ENCODE results near the gene PPARD. TPM values are rescaled to one million over a fixed set of nuclear protein-coding genes. Genes with fewer than 3 reads are reported as not detected.

Gene PPARD
- total and polyA plus RNA-seq, 2 of the 13 experiments (the other 11 are each of a cell fraction or from before 2014, with no cell fraction given) = 6.1 to 13.3 TPM

DNA sequence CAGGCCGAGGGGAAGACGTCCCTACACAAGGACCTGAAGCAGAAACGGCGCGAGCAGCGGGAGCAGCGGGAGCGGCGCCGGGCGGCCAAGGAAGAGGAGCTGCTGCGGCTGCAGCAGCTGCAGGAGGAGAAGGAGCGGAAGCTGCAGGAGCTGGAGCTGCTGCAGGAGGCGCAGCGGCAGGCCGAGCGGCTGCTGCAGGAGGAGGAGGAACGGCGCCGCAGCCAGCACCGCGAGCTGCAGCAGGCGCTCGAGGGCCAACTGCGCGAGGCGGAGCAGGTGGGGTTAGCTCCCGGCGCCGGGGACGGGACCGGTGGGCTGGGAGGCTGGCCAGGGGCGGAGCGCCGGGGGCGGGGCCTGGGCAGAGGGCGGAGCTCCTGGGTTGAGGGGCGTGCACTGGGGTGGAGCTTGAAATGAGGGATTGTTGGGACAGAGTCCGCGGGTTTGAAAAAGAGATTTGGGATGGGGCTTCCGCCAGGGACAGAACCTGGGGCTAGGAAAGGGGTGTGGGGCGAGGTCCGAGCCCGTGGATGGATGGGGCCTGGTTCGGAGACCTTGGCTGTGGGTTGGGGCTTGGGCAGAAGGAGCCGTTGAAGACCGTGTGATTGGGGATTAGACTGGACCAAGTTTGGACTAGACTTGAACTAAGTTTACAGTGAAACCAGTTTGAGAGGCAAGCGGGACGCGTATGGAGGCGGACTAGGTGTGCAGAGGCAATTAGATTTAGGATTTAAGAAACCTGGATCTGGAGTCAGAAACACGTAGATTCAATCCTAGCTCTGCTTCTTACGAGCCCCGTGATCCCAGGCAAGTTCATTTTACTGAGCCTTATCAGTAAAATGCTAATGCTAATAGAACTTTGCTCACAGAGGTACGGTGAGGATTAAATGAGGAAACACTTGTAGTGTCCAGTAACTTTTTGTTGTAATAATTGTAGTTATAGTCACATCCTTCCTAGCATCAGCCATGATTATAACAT, 23.9 kb upstream of the PPARD start (continued):
- no peak for TF ChIP-seq TCF7L2 (IDR thresholded peaks at IDR 0.05; ENCODE audit: low read depth, low read length)
- TF ChIP-seq NFE2L1 (CRISPR knock-in tag; IDR thresholded peaks at IDR 0.05; ENCODE audit: borderline replicate concordance) = no peak
- TF ChIP-seq ZMYM4 (CRISPR knock-in tag; IDR thresholded peaks at IDR 0.05) = peak; percentile 80
- no peak for TF ChIP-seq CC2D1A (CRISPR knock-in tag; IDR thresholded peaks at IDR 0.05)
- TF ChIP-seq CCDC6 (CRISPR knock-in tag; IDR thresholded peaks at IDR 0.05) = no peak
- TF ChIP-seq SMAD1 (CRISPR knock-in tag; IDR thresholded peaks at IDR 0.05; ENCODE audit: borderline replicate concordance, low read depth) = peak; percentile 89; the same call in 1 of the 2 replicates
- TF ChIP-seq RCOR2 (CRISPR knock-in tag; IDR thresholded peaks at IDR 0.05) = no peak
- TF ChIP-seq ZNF547 (CRISPR knock-in tag; IDR thresholded peaks at IDR 0.05) = peak; percentile 93; the same call in 1 of the 2 replicates
- peak; percentile 87; the same call in 1 of the 2 replicates for TF ChIP-seq ZBTB3 (CRISPR knock-in tag; IDR thresholded peaks at IDR 0.05; ENCODE audit: borderline replicate concordance, low read depth)
- TF ChIP-seq ZNF790 (CRISPR knock-in tag; IDR thresholded peaks at IDR 0.05; ENCODE audit: borderline replicate concordance) = peak; percentile 39; the same call in 1 of the 2 replicates
- TF ChIP-seq SRSF9 (IDR thresholded peaks at IDR 0.05; ENCODE audit: borderline replicate concordance, insufficient read depth, low read depth, low read length, poor library complexity, severe bottlenecking) = no peak
- TF ChIP-seq MTA3 (CRISPR knock-in tag; IDR thresholded peaks at IDR 0.05) = no peak
- TF ChIP-seq BORCS8-MEF2B (CRISPR knock-in tag; IDR thresholded peaks at IDR 0.05) = no peak
- TF ChIP-seq MEIS2 (CRISPR knock-in tag; IDR thresholded peaks at IDR 0.05) = peak; percentile 91
- peak; percentile 15; the same call in 1 of the 2 replicates for TF ChIP-seq HES4 (CRISPR knock-in tag; IDR thresholded peaks at IDR 0.05; ENCODE audit: borderline replicate concordance)
- no peak for TF ChIP-seq SRF (IDR thresholded peaks at IDR 0.05; ENCODE audit: low read depth, low read length)
- TF ChIP-seq TAF1 (CRISPR knock-in tag; IDR thresholded peaks at IDR 0.05) = peak; percentile 95
- no peak for TF ChIP-seq MBNL3 (CRISPR knock-in tag; conservative IDR thresholded peaks at IDR 0.05)
- TF ChIP-seq, protein P1, sequence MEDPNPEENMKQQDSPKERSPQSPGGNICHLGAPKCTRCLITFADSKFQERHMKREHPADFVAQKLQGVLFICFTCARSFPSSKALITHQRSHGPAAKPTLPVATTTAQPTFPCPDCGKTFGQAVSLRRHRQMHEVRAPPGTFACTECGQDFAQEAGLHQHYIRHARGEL (CRISPR knock-in tag; IDR thresholded peaks at IDR 0.05) = no peak
- TF ChIP-seq FLYWCH1 (CRISPR knock-in tag; IDR thresholded peaks at IDR 0.05) = no peak; the same call in 1 of the 2 replicates
- no peak for TF ChIP-seq FOXK2 (IDR thresholded peaks at IDR 0.05)
- TF ChIP-seq SALL1 (CRISPR knock-in tag; IDR thresholded peaks at IDR 0.05) = peak; percentile 77
- no peak for TF ChIP-seq ZNF670 (CRISPR knock-in tag; IDR thresholded peaks at IDR 0.05; ENCODE audit: borderline replicate concordance)
- peak; percentile 94 for TF ChIP-seq HNRNPLL (IDR thresholded peaks at IDR 0.05; ENCODE audit: low read depth, low read length, poor library complexity, severe bottlenecking)
- TF ChIP-seq, protein P2, sequence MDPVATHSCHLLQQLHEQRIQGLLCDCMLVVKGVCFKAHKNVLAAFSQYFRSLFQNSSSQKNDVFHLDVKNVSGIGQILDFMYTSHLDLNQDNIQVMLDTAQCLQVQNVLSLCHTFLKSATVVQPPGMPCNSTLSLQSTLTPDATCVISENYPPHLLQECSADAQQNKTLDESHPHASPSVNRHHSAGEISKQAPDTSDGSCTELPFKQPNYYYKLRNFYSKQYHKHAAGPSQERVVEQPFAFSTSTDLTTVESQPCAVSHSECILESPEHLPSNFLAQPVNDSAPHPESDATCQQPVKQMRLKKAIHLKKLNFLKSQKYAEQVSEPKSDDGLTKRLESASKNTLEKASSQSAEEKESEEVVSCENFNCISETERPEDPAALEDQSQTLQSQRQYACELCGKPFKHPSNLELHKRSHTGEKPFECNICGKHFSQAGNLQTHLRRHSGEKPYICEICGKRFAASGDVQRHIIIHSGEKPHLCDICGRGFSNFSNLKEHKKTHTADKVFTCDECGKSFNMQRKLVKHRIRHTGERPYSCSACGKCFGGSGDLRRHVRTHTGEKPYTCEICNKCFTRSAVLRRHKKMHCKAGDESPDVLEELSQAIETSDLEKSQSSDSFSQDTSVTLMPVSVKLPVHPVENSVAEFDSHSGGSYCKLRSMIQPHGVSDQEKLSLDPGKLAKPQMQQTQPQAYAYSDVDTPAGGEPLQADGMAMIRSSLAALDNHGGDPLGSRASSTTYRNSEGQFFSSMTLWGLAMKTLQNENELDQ (CRISPR knock-in tag; IDR thresholded peaks at IDR 0.05; ENCODE audit: borderline replicate concordance) = no peak
- TF ChIP-seq KAT8 (CRISPR knock-in tag; IDR thresholded peaks at IDR 0.05) = peak; percentile 56; the same call in 1 of the 2 replicates

All from HepG2 (cell line).